M059J (cell line): ENCODE measurements around the gene ZBTB7C. TPM values are rescaled to one million over a fixed set of nuclear protein-coding genes. Genes with fewer than 3 reads are reported as not detected.

Experiments
- DNase-seq: peaks from one replicate; pipeline ENCODE4 v3.0.0-alpha.2; 2012; ENCODE audit warnings: low read depth
- total RNA-seq: library from RNA; depleted of rRNA; stranded (reverse); fragments of >200 nt; shearing (Covaris generic); gene quantifications from 2 replicates; pipeline ENCODE4 v1.2.3, GENCODE V29; 2014

The ZBTB7C gene
- total RNA-seq, 1 experiment from 2014 or later: not detected

DNA sequence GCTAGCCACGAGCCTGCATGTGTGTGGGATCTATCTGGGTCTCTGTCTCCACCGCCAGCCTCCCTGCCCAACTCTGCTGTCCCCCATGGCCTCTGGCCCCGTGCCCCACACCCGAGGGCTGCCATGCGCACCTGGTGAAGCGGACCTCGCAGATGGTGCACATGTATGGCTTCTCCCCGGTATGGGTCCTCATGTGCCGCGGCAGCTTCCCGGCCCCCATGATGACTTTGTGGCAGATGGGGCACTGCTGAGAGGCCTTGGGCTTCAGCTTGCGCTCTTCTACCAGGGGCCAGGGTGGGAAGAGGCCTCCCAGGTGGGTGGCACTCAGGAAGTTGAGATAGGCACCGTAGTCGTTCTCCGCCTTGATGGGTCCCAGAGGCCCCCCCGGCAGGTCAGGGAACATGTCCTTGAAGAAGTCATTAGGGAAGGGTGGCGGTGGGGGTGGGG lies 369.4 kb downstream of the ZBTB7C start:
- no peak for DNase-seq

GRCh38 chr18:48038636-48039035 lies 370.5 kb downstream of the ZBTB7C start:
- no peak for DNase-seq

DNA sequence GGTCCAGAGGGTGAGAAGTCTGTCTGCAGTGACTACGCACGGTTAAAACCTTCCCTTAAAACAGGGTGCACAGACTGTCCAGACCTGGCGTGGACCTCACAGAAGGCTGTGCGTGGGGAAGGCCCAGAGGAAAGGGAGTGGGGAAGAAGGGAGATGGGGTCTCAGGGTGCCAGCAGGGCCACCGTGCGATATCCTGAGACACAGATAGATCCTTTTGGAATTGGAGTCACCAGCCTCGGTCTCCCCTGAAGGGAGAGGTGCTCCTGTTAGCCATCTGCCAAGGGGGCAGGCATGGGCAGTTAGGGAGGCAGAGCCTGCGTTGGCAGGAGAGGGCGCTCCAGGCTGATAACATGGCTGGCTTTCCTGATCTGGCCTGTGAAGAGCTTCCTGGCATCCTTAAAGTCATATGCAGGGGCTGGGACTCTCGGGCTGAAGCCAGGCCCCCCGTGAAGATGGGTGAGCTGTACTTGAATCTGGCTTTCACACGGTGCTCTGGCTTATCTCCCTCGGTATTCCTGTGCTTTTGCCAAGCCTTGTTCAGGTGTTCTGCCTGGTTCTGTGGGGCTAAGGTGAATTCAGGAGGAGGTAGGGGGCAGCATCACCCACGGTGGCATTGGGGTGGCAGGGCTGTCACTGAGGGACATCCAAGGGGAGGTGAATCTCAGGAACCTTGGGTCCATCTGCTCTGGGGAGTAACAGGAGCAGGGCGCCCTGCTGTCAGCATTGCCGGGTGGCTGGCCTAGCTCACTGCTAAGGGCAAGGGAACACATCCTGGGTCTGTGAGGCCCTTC lies 371.5 kb downstream of the ZBTB7C start:
- DNase-seq: no peak

GRCh38 chr18:48036641-48037421 lies 372.4 kb downstream of the ZBTB7C start:
- DNase-seq: no peak

DNA sequence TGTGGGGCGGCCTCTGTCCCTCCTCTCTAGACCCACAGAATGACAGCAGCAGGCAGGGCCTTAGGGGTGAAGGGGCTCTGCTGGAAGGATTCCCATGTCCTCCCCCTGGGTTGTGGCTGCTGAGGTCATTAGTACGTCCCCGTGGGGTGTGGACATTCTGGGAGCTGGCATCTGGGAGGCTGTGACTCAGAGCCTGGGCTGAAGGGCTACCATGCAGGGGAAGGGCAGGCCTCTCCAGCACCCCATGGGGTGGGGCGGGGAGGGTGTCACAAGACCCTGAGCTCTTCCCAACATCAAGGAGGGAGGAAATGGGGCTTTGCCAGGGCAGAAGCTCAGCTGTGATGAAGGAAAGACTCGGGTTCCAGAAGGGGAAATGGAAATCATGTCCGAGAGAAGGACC lies 373.0 kb downstream of the ZBTB7C start:
- no peak for DNase-seq

DNA sequence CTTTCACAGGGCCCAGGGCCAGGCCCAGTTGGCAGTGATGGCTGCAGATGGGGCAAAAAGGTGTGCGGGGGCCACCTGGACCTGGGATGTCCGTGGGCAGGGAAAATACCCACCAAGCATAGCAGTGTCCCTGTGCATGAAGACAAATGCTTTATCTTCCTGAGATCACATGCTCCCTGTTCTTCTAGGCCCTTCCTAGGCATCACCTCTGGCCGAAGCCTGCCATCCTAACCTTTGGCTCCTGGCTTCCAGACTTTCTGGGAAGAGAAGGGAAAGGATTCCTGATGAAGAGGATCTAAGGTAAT lies 373.7 kb downstream of the ZBTB7C start:
- no peak for DNase-seq

DNA sequence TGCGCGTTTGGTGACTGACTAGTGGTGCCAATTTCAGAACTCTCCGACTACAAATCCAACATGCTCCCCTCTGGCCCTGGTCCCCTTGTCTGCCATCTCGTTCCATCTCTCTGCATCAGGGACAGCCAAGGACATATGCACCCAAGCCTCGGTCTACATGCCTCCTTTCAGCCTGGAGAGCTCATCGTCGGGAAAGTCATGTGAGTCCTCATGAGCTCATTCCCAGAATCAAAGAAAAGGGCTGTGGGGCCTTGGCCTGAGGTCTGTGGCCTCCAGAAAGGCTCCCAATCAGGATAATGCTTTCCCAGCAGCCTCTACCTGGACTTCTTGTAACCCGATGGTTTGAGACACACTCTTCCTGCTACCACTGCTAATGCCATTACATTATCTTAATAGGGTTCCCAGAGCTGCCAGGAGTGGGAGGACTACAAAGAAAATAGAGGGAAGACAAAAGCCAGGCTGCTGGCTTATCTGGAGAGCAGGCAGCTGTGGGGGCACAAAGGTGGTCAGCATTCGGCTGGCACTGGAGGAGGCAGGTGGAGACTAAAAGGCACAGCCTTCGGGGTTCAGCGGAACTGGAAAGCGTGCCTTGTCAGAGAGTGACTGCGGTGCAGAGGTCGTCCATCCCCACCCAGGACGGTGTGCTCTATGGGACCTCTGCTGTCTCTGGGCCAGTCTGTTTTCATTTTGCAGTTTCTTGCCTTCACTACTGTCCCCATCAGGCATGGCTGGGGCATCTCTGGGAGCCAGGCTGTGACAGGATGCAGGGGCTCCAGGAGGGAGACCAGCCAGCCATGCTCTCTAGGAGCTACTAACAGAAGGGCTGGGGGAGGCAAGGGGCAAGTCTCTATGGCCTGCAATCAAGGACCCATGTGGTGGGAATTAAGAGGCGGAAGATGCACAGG lies 374.3 kb downstream of the ZBTB7C start:
- DNase-seq: no peak

GRCh38 chr18:48033790-48034650 lies 375.2 kb downstream of the ZBTB7C start:
- no peak for DNase-seq

DNA sequence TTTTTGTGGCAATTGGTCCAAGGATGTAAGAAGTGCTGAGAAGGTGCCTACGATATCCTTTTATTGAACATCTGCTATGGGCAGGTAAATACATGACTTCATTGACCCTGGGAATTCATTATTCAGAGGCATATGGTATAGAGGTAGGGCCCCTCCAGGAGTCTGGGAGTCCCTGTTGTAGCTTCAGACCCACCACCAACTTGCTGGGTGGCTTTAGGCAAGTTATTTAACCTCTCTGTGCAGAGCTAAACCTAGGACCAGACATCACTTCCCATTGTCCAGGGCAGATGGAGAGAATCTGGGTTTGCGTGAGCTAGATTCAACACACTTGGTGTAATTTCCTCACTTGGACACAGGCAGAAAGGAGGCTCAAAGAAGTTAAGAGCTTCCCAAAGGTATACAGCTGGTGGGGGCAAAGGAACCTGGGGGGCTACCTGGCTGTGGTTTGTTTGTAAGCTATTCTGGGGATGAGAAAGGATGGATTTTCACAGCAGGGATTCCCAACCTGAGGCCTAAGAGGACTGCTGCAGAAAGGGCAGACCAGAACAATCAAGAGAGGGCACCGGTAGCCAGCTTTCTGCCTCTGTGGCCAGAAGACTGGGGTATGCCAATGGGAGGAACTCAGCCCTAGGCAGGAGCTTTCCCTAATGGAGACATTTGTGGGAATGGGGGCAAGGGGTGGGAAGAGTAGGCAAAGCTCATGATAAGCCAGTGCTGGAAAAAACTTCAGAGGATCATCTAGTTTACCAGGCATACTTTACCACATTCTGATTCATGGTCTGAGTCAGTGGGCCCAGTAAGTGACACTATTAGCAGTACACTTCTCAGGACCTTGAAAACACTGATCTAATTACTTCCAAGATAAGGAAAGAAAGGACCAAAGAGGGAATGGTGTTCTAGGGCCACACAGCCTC lies 376.1 kb downstream of the ZBTB7C start:
- DNase-seq: peak; percentile 79

DNA sequence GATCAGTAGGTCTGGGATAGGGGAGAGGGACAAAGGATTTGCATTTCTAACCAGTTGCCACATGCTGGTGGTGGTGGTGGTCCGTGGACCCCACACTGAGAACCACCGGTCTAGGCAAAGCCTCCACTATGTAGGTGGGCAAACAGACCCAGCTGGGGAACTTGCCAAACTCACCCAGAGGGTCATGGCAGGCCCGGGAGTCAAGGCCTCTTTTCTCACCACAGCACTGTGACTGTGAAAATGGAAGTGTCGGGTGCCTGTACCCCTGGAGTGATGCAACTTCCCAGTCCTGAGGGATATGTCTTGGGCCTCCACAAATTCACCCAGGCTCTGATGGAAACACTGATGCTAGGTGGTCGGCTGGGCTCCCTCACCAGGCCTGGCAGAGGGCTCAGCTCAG lies 377.5 kb downstream of the ZBTB7C start:
- DNase-seq: no peak

DNA sequence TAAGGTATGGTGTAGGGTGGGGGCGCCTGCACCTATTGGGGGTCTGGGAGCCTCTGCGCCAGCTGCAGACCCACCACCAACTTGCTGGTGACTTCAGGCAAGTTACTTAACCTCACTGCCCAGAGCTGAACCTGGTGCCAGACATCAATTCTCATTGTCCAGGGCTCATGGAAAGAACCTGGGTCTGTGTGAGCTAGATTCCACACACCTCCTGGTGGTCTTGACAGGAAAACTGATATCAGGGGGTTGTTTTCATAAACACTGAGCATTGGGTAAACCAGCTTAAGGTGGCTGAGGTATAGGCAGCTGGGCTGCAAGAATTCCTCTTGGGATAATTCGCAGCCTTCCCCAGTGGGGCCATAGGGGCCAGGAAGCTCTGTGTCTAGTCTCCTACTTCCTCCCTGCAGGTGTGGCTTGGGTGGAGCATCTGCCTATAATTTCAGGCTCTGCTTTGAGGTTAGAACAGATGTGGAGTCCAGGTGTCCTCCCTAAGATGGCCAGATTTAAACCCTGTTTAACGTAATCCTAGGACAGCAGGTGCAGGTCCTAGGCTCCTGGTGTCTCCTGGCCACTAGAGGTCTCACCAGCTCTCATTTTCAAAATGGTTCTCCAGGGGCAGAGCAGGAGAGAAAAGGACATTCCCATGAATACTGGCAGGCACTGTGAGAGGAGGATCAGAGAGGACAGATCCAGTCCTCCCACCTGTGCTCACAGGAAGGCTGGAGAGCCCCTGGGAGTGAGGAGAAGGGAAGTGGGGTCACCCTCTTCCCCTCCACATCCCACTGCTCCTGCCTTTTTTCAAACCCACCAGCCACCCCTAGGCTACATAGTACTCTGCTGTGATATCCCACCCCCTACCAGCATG lies 378.3 kb downstream of the ZBTB7C start:
- DNase-seq: peak; percentile 66

DNA sequence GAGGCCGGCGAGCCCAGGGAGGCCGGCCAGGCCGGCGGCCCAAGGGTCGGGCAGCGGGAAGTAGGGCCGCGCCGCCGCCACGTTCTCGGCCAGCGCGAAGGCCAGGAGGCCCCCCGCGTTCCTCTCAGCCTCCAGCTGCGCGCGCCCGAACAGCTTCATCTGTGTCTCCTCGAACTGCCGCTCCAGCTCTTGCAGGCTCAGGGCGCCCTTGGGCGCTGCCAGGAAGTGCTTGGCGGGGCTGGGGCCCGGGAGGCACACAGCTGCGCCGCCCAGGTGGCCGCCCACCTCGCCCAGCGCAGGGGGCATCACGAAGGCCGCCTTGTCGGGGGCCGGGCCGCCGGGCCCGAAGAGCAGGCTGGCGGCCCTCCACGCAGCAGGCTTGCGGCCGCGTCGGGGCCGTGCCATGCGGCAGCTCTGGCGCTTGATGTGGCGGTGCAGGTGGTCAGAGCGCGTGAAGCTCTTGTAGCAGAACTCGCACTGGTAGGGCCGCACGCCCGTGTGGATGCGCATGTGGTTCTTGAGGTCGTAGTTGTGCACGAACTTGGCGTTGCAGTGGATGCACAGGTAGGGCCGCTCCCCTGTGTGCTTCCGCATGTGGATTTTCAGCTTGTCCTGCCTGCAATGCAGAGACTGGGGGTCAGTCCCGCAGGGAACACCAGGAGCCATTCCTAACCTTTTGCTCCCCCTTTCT lies 379.7 kb downstream of the ZBTB7C start:
- DNase-seq: no peak

DNA sequence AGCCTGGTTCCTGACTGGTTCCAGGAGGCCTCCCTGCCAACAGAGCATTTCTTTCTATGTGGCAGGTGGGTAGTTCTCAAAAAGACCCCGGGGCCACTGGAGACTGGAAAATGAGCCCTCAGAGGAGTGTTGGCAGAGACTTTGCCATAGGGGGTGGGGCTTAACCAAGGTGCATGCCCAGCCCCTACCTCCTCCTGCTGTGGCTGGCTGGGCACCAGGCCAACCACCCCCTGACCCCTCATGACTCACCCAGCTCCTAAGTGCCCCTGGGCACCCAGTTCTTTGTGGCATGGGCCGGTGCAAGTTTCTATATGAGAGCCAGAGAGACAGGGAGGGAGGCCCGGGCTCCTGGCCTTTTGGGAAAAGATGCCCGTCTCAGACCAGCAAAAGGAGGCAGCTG lies 380.5 kb downstream of the ZBTB7C start:
- DNase-seq: peak; percentile 54

- DNase-seq: no peak
Observed at GRCh38 chr18:48028081-48028480, 381.1 kb downstream of the ZBTB7C start.

DNA sequence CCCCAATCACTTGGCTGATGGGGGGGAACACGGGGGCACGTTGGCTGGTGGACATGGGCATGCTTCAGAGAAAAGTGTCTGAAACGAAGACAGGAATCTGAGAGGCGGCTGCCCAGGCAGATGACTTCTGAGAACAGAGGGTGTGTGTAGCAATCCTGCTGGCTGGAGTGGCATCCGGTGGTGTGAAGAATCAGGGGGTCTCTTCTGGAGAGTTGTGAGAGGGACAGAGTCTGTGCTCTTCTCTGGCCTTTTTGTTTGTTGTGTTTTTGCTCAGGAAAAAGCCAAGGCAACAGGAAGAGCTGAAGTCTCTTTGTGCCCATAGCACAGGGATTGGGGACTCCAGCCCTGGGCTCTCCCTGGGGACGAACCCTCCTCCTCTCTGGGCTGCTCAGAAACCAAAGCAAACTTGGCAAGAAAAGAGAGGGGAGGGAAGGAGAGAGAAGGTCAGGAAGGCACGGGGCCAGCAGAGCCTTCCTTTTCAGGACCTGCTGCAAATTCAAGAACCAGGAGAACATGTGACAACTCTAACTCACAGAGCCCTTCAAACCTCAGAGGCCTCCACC lies 381.7 kb downstream of the ZBTB7C start:
- no peak for DNase-seq

DNA sequence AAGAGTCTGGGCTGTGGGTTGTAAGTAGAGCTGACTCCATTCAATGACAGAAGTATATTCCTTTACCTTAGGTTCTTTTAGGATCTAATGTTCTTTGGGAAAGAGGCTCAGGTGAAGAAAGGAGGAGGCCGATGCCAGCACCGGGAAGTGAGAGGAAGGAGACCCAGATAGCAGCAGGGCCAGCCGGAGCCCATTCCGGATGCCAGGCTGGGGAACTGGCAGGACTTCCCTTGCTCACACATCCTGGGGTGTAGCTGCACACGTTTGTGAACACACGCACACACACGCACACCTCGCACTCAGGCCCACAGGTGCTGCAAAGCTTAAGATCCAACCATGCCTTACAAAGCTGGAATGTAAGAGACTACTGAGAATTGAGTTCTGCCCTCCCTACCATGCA lies 383.0 kb downstream of the ZBTB7C start:
- no peak for DNase-seq

GRCh38 chr18:48024881-48025660 lies 384.1 kb downstream of the ZBTB7C start:
- DNase-seq: no peak
